Neutrophil (primary cell): ENCODE results near the gene JAG2.
"Not testable (repeated sequence)": the region's sequence is repeated elsewhere in the genome, so short reads cannot be mapped to it uniquely, and the experiment has no call there.

Experiments
- H3K27ac ChIP-seq: fragments of 200-600 bp; sonication (generic); 2 replicates; pipeline ENCODE4 v1.5.1; 2016; ENCODE audit warnings: mild to moderate bottlenecking, moderate library complexity
- H3K27me3 ChIP-seq: fragments of 200-600 bp; sonication (generic); 2 replicates; pipeline ENCODE4 v1.6.0; 2016; ENCODE audit warnings: mild to moderate bottlenecking
- H3K36me3 ChIP-seq: fragments of 200-600 bp; sonication (generic); 2 replicates; pipeline ENCODE4 v1.5.1; 2017
- H3K4me1 ChIP-seq, 2 experiments: fragments of 200-600 bp in 1 of 2; sonication (generic) in 1 of 2; 1 replicate in 1 of 2; 2 replicates in 1 of 2; pipeline versions ENCODE4 v1.5.1 to v1.6.1; 2013 to 2016; ENCODE audit warnings: low read depth in 1 of 2, low read length in 1 of 2, mild to moderate bottlenecking in 1 of 2, moderate library complexity in 1 of 2; ENCODE audit not compliant: control insufficient read depth in 1 of 2, insufficient read depth in 1 of 2
- H3K4me3 ChIP-seq, 2 experiments: fragments of 200-600 bp in 1 of 2; sonication (generic) in 1 of 2; 1 replicate in 1 of 2; 2 replicates in 1 of 2; pipeline ENCODE4 v1.5.1; 2013 to 2016; ENCODE audit warnings: low read depth in 1 of 2, low read length in 1 of 2, mild to moderate bottlenecking in 1 of 2, moderate library complexity in 1 of 2
- H3K9me3 ChIP-seq: fragments of 200-600 bp; sonication (generic); 2 replicates; pipeline ENCODE4 v1.5.1; 2016
- TF ChIP-seq, protein P1 (sequence below): fragments of 200-600 bp; sonication (generic); IDR thresholded peaks from 2 replicates; pipeline ENCODE4 v1.5.1; 2016; ENCODE audit warnings: antibody characterized with exemption

JAG2 gene

DNA sequence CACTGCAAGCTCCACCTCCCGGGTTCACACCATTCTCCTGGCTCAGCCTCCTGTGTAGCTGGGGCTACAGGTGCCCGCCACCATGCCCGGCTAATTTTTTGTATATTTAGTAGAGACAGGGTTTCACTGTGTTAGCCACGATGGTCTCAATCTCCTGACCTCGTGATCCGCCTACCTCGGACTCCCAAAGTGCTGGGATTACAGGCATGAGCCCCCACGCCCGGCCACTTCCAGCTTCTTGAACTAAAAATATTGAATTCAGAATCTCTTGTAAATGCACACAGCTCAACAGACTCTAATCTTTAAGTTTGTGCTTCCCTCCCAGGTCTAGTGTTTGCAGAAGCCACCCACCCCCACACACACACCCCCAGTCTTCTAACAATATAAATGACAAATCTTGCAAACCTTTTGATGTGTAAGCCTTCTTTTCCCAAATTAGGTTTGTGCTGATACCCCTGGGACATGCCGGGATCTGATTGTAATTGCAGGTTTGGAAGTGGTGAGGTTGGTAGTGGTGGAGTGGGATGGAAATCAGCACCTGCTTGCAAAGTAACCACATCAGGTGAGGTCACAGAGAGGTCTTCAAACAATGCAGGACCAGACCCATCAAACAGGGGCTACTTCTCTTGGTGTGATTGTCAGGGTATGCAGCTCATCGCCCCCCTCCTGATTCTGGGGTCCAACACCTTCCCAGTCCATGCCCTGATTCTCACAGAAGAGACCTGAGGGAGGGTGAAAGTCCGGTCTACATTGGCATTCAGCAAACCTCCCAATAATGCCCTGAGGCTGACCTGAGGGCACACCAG is 51.9 kb downstream of the JAG2 start:
- TF ChIP-seq, protein P1, sequence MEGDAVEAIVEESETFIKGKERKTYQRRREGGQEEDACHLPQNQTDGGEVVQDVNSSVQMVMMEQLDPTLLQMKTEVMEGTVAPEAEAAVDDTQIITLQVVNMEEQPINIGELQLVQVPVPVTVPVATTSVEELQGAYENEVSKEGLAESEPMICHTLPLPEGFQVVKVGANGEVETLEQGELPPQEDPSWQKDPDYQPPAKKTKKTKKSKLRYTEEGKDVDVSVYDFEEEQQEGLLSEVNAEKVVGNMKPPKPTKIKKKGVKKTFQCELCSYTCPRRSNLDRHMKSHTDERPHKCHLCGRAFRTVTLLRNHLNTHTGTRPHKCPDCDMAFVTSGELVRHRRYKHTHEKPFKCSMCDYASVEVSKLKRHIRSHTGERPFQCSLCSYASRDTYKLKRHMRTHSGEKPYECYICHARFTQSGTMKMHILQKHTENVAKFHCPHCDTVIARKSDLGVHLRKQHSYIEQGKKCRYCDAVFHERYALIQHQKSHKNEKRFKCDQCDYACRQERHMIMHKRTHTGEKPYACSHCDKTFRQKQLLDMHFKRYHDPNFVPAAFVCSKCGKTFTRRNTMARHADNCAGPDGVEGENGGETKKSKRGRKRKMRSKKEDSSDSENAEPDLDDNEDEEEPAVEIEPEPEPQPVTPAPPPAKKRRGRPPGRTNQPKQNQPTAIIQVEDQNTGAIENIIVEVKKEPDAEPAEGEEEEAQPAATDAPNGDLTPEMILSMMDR: no peak
- Histone ChIP-seq H3K4me1 (no peaks in the 10 kb centered on the region), H3K4me3 (no peak overlapping the region), H3K27me3 (peaks cover 49% of the 10 kb centered on the region), H3K36me3 (no peaks in the 10 kb centered on the region), H3K9me3 (no peaks in the 10 kb centered on the region), H3K27ac (no peak overlapping the region)

DNA sequence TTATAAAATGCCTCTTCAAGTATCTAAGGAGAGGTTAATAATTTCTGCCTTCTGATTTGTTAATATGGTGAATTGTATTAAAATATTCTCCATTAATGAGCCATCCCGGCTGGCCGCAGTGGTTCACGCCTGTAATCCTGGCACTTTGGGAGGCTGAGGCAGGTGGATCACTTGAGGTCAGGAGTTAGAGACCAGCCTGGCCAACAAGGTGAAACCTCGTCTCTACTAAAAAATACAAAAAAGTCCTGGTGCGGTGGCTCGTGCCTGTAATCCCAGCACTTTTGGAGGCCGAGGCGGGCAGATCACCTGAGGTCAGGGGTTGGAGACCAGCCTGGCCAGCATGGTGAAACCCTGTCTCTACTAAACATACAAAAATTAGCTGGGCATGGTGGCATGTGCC is 59.3 kb downstream of the JAG2 start:
- not testable (repeated sequence) for H3K36me3 ChIP-seq, H3K4me1 ChIP-seq, H3K4me3 ChIP-seq, H3K27ac ChIP-seq, H3K9me3 ChIP-seq
- peaks cover 49% of the 10 kb centered on the region for H3K27me3 ChIP-seq

DNA sequence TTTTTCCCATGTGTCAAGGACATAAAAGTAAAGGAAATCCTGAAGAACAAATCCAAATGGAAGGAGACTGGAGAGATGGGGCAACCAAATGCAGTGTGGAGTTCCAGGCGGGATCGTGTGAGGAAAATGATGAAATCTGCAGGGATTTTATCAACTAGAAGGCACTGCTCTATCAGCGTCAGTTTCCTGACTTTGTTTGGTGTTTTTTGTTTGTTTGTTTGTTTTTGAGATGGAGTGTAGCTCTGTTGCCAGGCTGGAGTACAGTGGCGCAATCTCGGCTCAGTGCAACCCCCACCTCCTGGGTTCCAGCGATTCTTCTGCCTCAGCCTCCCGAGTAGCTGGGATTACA is 60.1 kb downstream of the JAG2 start:
- Histone ChIP-seq H3K27me3 (peaks cover 57% of the 10 kb centered on the region), H3K4me1 (no peaks in the 10 kb centered on the region), H3K36me3 (no peaks in the 10 kb centered on the region), H3K9me3 (no peaks in the 10 kb centered on the region), H3K27ac (no peak overlapping the region), H3K4me3 (no peak overlapping the region)
- TF ChIP-seq, protein P1: no peak

DNA sequence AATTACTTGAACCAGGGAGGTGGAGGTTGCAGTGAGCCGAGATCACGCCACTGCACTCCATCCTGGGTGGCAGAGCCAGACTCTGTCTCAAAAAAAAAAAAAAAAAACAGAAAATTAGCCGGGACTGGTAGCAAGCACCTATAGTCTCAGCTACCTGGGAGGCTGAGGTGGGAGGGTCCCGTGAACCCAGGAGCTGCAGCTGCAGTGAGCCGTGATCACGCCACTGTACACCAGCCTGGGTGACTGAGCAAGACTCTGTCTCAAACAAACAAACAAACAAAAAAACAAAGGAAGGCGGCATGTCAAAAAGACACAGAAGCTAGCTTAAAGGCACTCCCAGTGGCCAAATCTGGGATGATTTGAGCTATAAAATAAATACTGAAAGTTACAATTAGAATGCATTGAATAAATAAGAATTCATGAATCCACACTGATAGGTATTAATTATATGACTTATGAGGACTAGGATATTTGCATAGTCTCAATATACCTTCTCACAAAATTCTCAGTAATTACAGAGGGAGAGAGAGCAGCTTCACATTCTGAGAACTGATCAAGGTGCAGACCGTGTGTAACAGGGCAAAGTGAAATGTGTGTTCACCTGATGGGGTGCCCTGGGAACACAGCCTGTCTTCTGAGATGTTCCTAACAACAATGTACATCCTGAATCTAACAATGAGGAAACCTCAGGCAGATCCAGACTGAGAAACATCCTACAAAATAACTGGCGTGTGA is 60.6 kb downstream of the JAG2 start:
- no peaks in the 10 kb centered on the region for H3K36me3 ChIP-seq
- H3K27me3 ChIP-seq: peaks cover 62% of the 10 kb centered on the region
- H3K27ac ChIP-seq: no peak overlapping the region
- TF ChIP-seq, protein P1: no peak
- no peak overlapping the region for H3K4me3 ChIP-seq
- H3K9me3 ChIP-seq: no peaks in the 10 kb centered on the region
- no peaks in the 10 kb centered on the region for H3K4me1 ChIP-seq

DNA sequence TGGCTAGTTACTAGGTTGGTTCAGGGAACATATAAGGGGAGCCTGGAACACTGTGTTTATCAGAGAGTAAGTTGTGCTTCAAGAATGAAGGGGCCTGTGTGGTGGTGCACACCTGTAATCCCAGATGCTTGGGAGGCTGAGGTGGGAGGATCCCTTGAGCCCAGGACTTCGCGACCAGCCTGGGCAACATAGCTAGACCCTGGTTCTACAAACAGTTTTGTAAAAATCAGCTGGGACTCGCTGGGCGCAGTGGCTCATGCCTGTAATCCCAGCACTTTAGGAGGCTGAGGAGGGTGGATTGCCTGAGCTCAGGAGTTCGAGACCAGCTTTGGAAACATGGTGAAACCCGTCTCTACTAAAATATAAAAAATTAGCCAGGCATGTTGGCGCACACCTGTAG is 61.2 kb downstream of the JAG2 start:
- TF ChIP-seq, protein P1: no peak
- no peak overlapping the region for H3K4me3 ChIP-seq
- peaks cover 68% of the 10 kb centered on the region for H3K27me3 ChIP-seq
- H3K9me3 ChIP-seq: no peaks in the 10 kb centered on the region
- H3K4me1 ChIP-seq: no peaks in the 10 kb centered on the region
- no peak overlapping the region for H3K27ac ChIP-seq
- no peaks in the 10 kb centered on the region for H3K36me3 ChIP-seq

DNA sequence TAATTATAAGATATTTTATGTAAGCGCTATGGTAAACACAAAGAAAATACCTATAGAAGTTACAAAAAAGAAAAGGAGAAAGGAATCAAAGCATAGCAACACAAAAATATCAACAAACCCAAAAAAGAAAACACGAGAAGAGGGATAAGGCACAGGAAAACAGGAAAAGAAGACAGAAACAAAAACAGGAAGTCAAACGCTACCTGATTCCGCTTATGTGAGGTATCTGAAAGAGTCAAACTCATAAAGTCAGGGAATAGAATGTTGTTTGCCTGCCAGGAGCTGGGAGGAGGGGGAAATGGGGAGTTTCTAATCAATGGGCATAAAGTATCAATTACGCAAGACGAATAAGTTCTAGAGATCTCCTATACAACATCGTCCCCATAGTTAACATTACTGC is 63.4 kb downstream of the JAG2 start:
- TF ChIP-seq, protein P1: no peak
- Histone ChIP-seq H3K4me1 (no peaks in the 10 kb centered on the region), H3K27me3 (peaks cover 86% of the 10 kb centered on the region), H3K4me3 (no peak overlapping the region), H3K9me3 (no peaks in the 10 kb centered on the region), H3K27ac (no peak overlapping the region), H3K36me3 (no peaks in the 10 kb centered on the region)
